ENCODE measurements around the gene ADGRD1. TPM values are rescaled to one million over a fixed set of nuclear protein-coding genes. Genes with fewer than 3 reads are reported as not detected.
A peak's percentile ranks its signal among the peaks of the same experiment; 100 is the strongest.
"Not testable (repeated sequence)": the region's sequence is repeated elsewhere in the genome, so short reads cannot be mapped to it uniquely, and the experiment has no call there.

The ADGRD1 gene
- total and polyA plus RNA-seq, 8 donors = 1.4 to 7.3 (median 5.2) TPM

GRCh38 chr12:131124487-131125280, 171.0 kb downstream of the ADGRD1 start:
- Histone ChIP-seq H3K27me3 (no peaks in the 10 kb centered on the region), H3K27ac (no peak overlapping the region), H3K4me3 (no peak overlapping the region), H3K9me3 (no peaks in the 10 kb centered on the region), H3K4me1 (no peaks in the 10 kb centered on the region), H3K36me3 (no peaks in the 10 kb centered on the region)
- FAIRE-seq (no peak), ATAC-seq (no peak), DNase-seq (no peak)
- intact Hi-C loops (cut with DNase I) = no loop called here
- WGBS, 2 donors = 85 to 89% methylated on average over 19 of the region's 19 CpGs
- TF ChIP-seq CTCF (IDR thresholded peaks at IDR 0.05) = no peak

- Histone ChIP-seq H3K4me1 (no peaks in the 10 kb centered on the region), H3K4me3 (no peak overlapping the region), H3K27me3 (no peaks in the 10 kb centered on the region), H3K9me3 (no peaks in the 10 kb centered on the region), H3K27ac (no peak overlapping the region), H3K36me3 (no peaks in the 10 kb centered on the region)
- 91 to 94% methylated on average over 7 of the region's 7 CpGs for WGBS, 2 donors
- no peak for TF ChIP-seq CTCF (IDR thresholded peaks at IDR 0.05)
- ATAC-seq (no peak), FAIRE-seq (no peak), DNase-seq (no peak)
- intact Hi-C loops (cut with DNase I) = no loop called here
Measured at GRCh38 chr12:131126662-131127173, 173.0 kb downstream of the ADGRD1 start.

- no peak for FAIRE-seq
- no peaks in the 10 kb centered on the region for H3K9me3 ChIP-seq
- H3K27me3 ChIP-seq = no peaks in the 10 kb centered on the region
- intact Hi-C loops (cut with DNase I) = no loop called here
- no peaks in the 10 kb centered on the region for H3K4me1 ChIP-seq
- DNase-seq = no peak
- H3K4me3 ChIP-seq = no peak overlapping the region
- no peak overlapping the region for H3K27ac ChIP-seq
- 96 to 100% methylated on average over 6 of the region's 6 CpGs for whole genome bisulfite sequencing, 2 donors
- TF ChIP-seq CTCF (IDR thresholded peaks at IDR 0.05) = no peak
- no peaks in the 10 kb centered on the region for H3K36me3 ChIP-seq
- no peak for ATAC-seq
Measured at GRCh38 chr12:131128556-131128955, 174.8 kb downstream of the ADGRD1 start.

GRCh38 chr12:131128966-131129619, 175.4 kb downstream of the ADGRD1 start:
- 93 to 97% methylated on average over 20 of the region's 20 CpGs for WGBS, 2 donors
- H3K27ac ChIP-seq; H3K36me3 ChIP-seq; H3K4me1 ChIP-seq; intact Hi-C loops (cut with DNase I); DNase-seq; H3K27me3 ChIP-seq; H3K9me3 ChIP-seq; H3K4me3 ChIP-seq; FAIRE-seq; ATAC-seq: not testable (repeated sequence)

- no peak for FAIRE-seq
- ATAC-seq = peak in 1 of 4 donors; percentile 46
- H3K27ac ChIP-seq = no peak overlapping the region
- no peak overlapping the region for H3K4me3 ChIP-seq
- WGBS, 2 donors = 76 to 78% methylated on average over 11 of the region's 11 CpGs
- no peak for DNase-seq
- H3K27me3 ChIP-seq = no peaks in the 10 kb centered on the region
- intact Hi-C loops (cut with DNase I) = loop anchor here in 1 of 3 donors (10.0 kb wide), 1 partner anchor 205 kb away; no protein-coding TSS in a partner anchor
- no peaks in the 10 kb centered on the region for H3K9me3 ChIP-seq
- no peaks in the 10 kb centered on the region for H3K4me1 ChIP-seq
- TF ChIP-seq CTCF (IDR thresholded peaks at IDR 0.05) = no peak
- H3K36me3 ChIP-seq = no peaks in the 10 kb centered on the region
Measured at GRCh38 chr12:131129839-131130238, 176.1 kb downstream of the ADGRD1 start.

Data from pancreas (tissue), 10 donors.